ACC112 (cell line): ENCODE data around the gene P2RY6.
A peak's percentile ranks its signal among the peaks of the same experiment; 100 is the strongest.

Experiments used
- H2AFZ ChIP-seq: fragments of 200-600 bp; sonication (generic); one replicate; pipeline ENCODE4 v1.6.0; 2017; ENCODE audit warnings: antibody characterized with exemption, low read length; ENCODE audit not compliant: unreplicated experiment
- H3K27ac ChIP-seq: fragments of 200-600 bp; sonication (generic); 2 replicates; pipeline ENCODE4 v1.5.1; 2014; ENCODE audit warnings: low read depth, mild to moderate bottlenecking, antibody characterized with exemption, low read length, moderate library complexity
- H3K27me3 ChIP-seq: fragments of 200-600 bp; sonication (generic); 2 replicates; pipeline ENCODE4 v1.6.1; 2014; ENCODE audit warnings: mild to moderate bottlenecking, antibody characterized with exemption, low read length, moderate library complexity, mixed read lengths; ENCODE audit not compliant: insufficient read depth
- H3K36me3 ChIP-seq: fragments of 200-600 bp; sonication (generic); 2 replicates; pipeline ENCODE4 v1.6.1; 2016; ENCODE audit warnings: mild to moderate bottlenecking, antibody characterized with exemption, low read length, moderate library complexity, mixed read lengths; ENCODE audit not compliant: insufficient read depth
- H3K4me1 ChIP-seq: fragments of 200-600 bp; sonication (generic); one replicate; pipeline ENCODE4 v1.6.1; 2016; ENCODE audit warnings: low read length, mixed read lengths; ENCODE audit not compliant: insufficient read depth, unreplicated experiment, control insufficient read depth
- H3K4me3 ChIP-seq: fragments of 200-600 bp; sonication (generic); 2 replicates; pipeline ENCODE4 v1.5.1; 2014; ENCODE audit warnings: mild to moderate bottlenecking, low read depth, low read length
- H3K79me2 ChIP-seq: fragments of 200-600 bp; sonication (generic); one replicate; pipeline ENCODE4 v1.6.0; 2016; ENCODE audit warnings: low read length; ENCODE audit not compliant: control insufficient read depth, unreplicated experiment, insufficient read depth

P2RY6 gene

GRCh38 chr11:73291196-73291595, 19.1 kb downstream of the P2RY6 start:
- Histone ChIP-seq H3K4me1 (peaks cover 41% of the 10 kb centered on the region), H3K27ac (no peak overlapping the region), H3K36me3 (no peaks in the 10 kb centered on the region), H2AFZ (no peak overlapping the region), H3K4me3 (no peak overlapping the region), H3K27me3 (no peaks in the 10 kb centered on the region), H3K79me2 (no peaks in the 10 kb centered on the region)

- H3K4me3 ChIP-seq, result no peak overlapping the region
Measured at GRCh38 chr11:73291781-73292524, 19.8 kb downstream of the P2RY6 start.

GRCh38 chr11:73292525-73292894, 20.4 kb downstream of the P2RY6 start:
- H3K36me3 ChIP-seq, result no peaks in the 10 kb centered on the region
- no peak overlapping the region for H2AFZ ChIP-seq
- H3K4me3 ChIP-seq, result no peak overlapping the region
- H3K4me1 ChIP-seq, result peaks cover 41% of the 10 kb centered on the region
- H3K27me3 ChIP-seq, result no peaks in the 10 kb centered on the region
- H3K27ac ChIP-seq, result no peak overlapping the region
- no peaks in the 10 kb centered on the region for H3K79me2 ChIP-seq

More at GRCh38 chr11:73291781-73292524, 19.8 kb downstream of the P2RY6 start:
- Histone ChIP-seq H2AFZ (no peak overlapping the region), H3K27me3 (no peaks in the 10 kb centered on the region), H3K79me2 (no peaks in the 10 kb centered on the region), H3K27ac (no peak overlapping the region), H3K4me1 (peaks cover 41% of the 10 kb centered on the region), H3K36me3 (no peaks in the 10 kb centered on the region)

GRCh38 chr11:73293356-73293936, 21.3 kb downstream of the P2RY6 start:
- H3K4me3 ChIP-seq, result no peak overlapping the region
- no peak overlapping the region for H3K27ac ChIP-seq
- H2AFZ ChIP-seq, result no peak overlapping the region
- H3K4me1 ChIP-seq, result peaks cover 37% of the 10 kb centered on the region
- H3K36me3 ChIP-seq, result no peaks in the 10 kb centered on the region
- no peaks in the 10 kb centered on the region for H3K79me2 ChIP-seq
- no peaks in the 10 kb centered on the region for H3K27me3 ChIP-seq

- Histone ChIP-seq H3K4me3 (no peak overlapping the region), H2AFZ (no peak overlapping the region), H3K27me3 (no peaks in the 10 kb centered on the region)
Measured at GRCh38 chr11:73294604-73295003, 22.5 kb downstream of the P2RY6 start.

GRCh38 chr11:73295241-73295995, 23.3 kb downstream of the P2RY6 start:
- no peak overlapping the region for H3K4me3 ChIP-seq
- H3K36me3 ChIP-seq, result no peaks in the 10 kb centered on the region
- peaks cover 22% of the 10 kb centered on the region for H3K4me1 ChIP-seq
- H3K27ac ChIP-seq, result peak overlapping the region; percentile 55
- H3K79me2 ChIP-seq, result no peaks in the 10 kb centered on the region
- peak overlapping the region; percentile 28 for H2AFZ ChIP-seq
- no peaks in the 10 kb centered on the region for H3K27me3 ChIP-seq

More at GRCh38 chr11:73294604-73295003, 22.5 kb downstream of the P2RY6 start:
- Histone ChIP-seq H3K27ac (peak overlapping the region; percentile 55), H3K4me1 (peaks cover 26% of the 10 kb centered on the region), H3K36me3 (no peaks in the 10 kb centered on the region), H3K79me2 (no peaks in the 10 kb centered on the region)

GRCh38 chr11:73295996-73296318, 23.8 kb downstream of the P2RY6 start:
- Histone ChIP-seq H3K36me3 (no peaks in the 10 kb centered on the region), H3K4me3 (no peak overlapping the region), H3K27ac (no peak overlapping the region), H3K4me1 (peaks cover 22% of the 10 kb centered on the region), H3K79me2 (no peaks in the 10 kb centered on the region), H2AFZ (peak overlapping the region; percentile 28), H3K27me3 (no peaks in the 10 kb centered on the region)

GRCh38 chr11:73296501-73297230, 24.5 kb downstream of the P2RY6 start:
- H3K36me3 ChIP-seq, result no peaks in the 10 kb centered on the region
- H3K27ac ChIP-seq, result no peak overlapping the region
- H3K79me2 ChIP-seq, result no peaks in the 10 kb centered on the region
- H3K4me1 ChIP-seq, result peaks cover 22% of the 10 kb centered on the region
- H3K27me3 ChIP-seq, result no peaks in the 10 kb centered on the region
- no peak overlapping the region for H3K4me3 ChIP-seq
- H2AFZ ChIP-seq, result no peak overlapping the region

- Histone ChIP-seq H3K4me1 (peaks cover 18% of the 10 kb centered on the region), H3K27ac (no peak overlapping the region), H3K27me3 (no peaks in the 10 kb centered on the region), H3K4me3 (no peak overlapping the region), H3K36me3 (no peaks in the 10 kb centered on the region), H2AFZ (no peak overlapping the region), H3K79me2 (no peaks in the 10 kb centered on the region)
Measured at GRCh38 chr11:73297231-73297590, 25.1 kb downstream of the P2RY6 start.

- H3K79me2 ChIP-seq, result no peaks in the 10 kb centered on the region
- H3K4me3 ChIP-seq, result no peak overlapping the region
- no peak overlapping the region for H3K27ac ChIP-seq
- H3K36me3 ChIP-seq, result no peaks in the 10 kb centered on the region
- no peaks in the 10 kb centered on the region for H3K27me3 ChIP-seq
- H2AFZ ChIP-seq, result no peak overlapping the region
- H3K4me1 ChIP-seq, result peaks cover 14% of the 10 kb centered on the region
Measured at GRCh38 chr11:73297702-73298101, 25.6 kb downstream of the P2RY6 start.
